Measurements from ENCODE around the gene FEZF1. TPM values are rescaled to one million over a fixed set of nuclear protein-coding genes. Genes with fewer than 3 reads are reported as not detected.
"Not testable (repeated sequence)": the region's sequence is repeated elsewhere in the genome, so short reads cannot be mapped to it uniquely, and the experiment has no call there.

Gene FEZF1
- total RNA-seq, 4 donors from 2014 or later = 0.19 TPM; not detected in 3

GRCh38 chr7:122291189-122291588, 13.4 kb downstream of the FEZF1 start:
- DNase-seq (ENCODE audit: low spot score) (no peak), ATAC-seq (ENCODE audit: low FRiP score) (no peak)
- TF ChIP-seq CTCF (IDR thresholded peaks at IDR 0.05) = no peak

GRCh38 chr7:122290476-122290875, 14.1 kb downstream of the FEZF1 start:
- DNase-seq (ENCODE audit: low spot score) (no peak), ATAC-seq (ENCODE audit: low FRiP score) (no peak)
- no peak for TF ChIP-seq CTCF (IDR thresholded peaks at IDR 0.05)

- ATAC-seq (ENCODE audit: low FRiP score) = no peak
- no peak for DNase-seq (ENCODE audit: low spot score)
- TF ChIP-seq CTCF (IDR thresholded peaks at IDR 0.05) = no peak
These were observed 15.1 kb downstream of the FEZF1 start for GRCh38 chr7:122289426-122289825.

GRCh38 chr7:122284608-122285007, 19.9 kb downstream of the FEZF1 start:
- ATAC-seq (ENCODE audit: low FRiP score); DNase-seq (ENCODE audit: low spot score): not testable (repeated sequence)

GRCh38 chr7:122273117-122273516, 31.4 kb downstream of the FEZF1 start:
- no peak for ATAC-seq (ENCODE audit: low FRiP score)
- TF ChIP-seq CTCF (IDR thresholded peaks at IDR 0.05) = no peak
- no peak for DNase-seq (ENCODE audit: low spot score)

- ATAC-seq (ENCODE audit: low FRiP score) = no peak
- no peak for TF ChIP-seq CTCF (IDR thresholded peaks at IDR 0.05)
- no peak for DNase-seq (ENCODE audit: low spot score)
These were observed 35.3 kb downstream of the FEZF1 start for GRCh38 chr7:122269241-122269640.

- DNase-seq (ENCODE audit: low spot score) (no peak), ATAC-seq (ENCODE audit: low FRiP score) (no peak)
- TF ChIP-seq CTCF (IDR thresholded peaks at IDR 0.05) = no peak
These were observed 36.4 kb downstream of the FEZF1 start for GRCh38 chr7:122268101-122268500.

- ATAC-seq (ENCODE audit: low FRiP score) (no peak), DNase-seq (ENCODE audit: low spot score) (no peak)
- no peak for TF ChIP-seq CTCF (IDR thresholded peaks at IDR 0.05)
These were observed 42.3 kb downstream of the FEZF1 start for GRCh38 chr7:122262246-122262645.
